ENCODE data around the gene CNPY1.

CNPY1 gene

DNA sequence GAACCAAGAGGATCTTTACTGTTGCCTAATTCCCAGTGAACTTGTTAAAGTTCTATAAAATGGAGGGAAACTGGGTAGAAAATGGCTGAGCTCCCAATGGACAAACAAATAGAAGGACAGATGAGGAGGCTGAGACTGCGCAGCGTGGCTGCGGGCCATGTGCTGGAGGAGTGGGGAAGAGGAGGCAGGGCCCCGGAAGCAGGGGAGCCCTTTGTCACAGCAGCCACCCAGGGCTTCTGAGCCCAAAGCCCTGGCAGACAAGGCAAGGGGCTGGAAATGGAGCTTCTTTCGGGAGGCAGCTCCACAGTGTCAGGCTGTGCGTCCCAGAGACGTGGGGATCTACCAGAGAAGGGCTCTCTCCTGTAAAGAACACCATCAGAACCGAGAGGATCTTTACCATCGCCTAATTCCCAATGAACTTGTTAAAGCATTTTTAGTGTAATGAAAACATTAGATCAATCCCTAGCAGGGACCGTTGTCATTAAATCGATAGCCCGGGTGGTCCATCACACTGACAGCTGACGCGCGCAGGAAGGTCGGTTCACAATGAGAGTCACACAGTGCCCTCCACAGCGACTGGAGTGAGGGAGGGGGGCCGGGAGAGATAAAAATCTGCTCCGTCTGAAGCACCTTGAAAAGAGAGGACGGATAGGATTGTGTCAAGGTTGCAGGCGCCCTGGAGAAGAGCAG lies 14.0 kb upstream of the CNPY1 start:
- TF ChIP-seq, protein P1, sequence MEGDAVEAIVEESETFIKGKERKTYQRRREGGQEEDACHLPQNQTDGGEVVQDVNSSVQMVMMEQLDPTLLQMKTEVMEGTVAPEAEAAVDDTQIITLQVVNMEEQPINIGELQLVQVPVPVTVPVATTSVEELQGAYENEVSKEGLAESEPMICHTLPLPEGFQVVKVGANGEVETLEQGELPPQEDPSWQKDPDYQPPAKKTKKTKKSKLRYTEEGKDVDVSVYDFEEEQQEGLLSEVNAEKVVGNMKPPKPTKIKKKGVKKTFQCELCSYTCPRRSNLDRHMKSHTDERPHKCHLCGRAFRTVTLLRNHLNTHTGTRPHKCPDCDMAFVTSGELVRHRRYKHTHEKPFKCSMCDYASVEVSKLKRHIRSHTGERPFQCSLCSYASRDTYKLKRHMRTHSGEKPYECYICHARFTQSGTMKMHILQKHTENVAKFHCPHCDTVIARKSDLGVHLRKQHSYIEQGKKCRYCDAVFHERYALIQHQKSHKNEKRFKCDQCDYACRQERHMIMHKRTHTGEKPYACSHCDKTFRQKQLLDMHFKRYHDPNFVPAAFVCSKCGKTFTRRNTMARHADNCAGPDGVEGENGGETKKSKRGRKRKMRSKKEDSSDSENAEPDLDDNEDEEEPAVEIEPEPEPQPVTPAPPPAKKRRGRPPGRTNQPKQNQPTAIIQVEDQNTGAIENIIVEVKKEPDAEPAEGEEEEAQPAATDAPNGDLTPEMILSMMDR (IDR thresholded peaks at IDR 0.05; ENCODE audit: extremely low read depth, insufficient read depth, missing control alignments), result no peak
- no peak for DNase-seq (ENCODE audit: low spot score)
- in situ Hi-C loops (cut with MboI; ENCODE audit: low pct_unique_long_range_greater_than_20kb, low sequenced_read_pairs, unreplicated experiment), result no loop called here

DNA sequence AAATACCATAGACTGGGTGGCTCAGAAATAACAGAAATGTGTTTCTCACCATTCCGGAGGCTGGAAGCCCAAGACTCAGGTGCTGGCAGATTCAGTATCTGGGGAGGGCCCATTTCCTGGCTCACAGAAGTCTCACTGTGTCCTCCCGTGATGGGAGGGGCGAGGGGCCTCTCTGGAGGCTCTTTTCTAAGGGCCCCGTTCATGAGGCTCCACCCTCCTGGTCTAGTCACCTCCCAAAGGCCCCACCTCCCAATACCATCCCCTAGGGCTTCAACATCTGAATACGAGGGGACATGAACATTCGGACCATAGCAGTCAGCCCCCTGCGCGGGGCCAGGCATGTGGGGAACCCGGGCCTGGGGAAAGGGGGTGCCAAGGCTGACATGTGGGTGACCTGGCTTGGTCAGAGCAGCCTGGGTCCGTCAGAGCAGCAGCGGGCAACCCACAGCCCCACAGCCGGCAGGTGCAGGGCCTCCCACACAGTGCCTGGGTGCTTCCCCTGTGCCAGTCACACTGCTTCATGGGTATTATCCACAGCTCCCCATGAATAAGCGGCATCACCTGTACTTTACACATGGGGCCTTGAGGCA lies 13.3 kb upstream of the CNPY1 start:
- in situ Hi-C loops (cut with MboI; ENCODE audit: low pct_unique_long_range_greater_than_20kb, low sequenced_read_pairs, unreplicated experiment), result no loop called here
- no peak for DNase-seq (ENCODE audit: low spot score)
- TF ChIP-seq, protein P1 (IDR thresholded peaks at IDR 0.05; ENCODE audit: extremely low read depth, insufficient read depth, missing control alignments), result no peak

DNA sequence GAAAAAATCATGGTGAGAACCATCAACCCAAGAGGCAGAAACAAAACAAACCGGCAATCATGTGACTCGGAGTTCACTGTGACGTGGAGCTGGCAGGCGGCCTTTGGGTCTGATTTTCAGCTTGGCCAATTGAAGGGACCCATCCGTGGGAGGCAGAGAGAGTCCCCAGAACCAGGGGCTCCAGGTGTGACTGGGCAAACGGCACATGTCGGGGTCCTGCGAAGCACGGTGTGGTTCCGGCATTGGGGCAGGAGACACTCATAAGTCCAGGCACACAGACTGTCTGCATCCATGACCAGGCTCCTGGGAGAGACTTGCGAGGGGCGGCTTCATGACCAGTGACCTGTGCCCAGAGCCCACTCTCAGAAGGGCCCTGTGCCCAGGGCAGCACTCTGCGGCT lies 12.6 kb upstream of the CNPY1 start:
- TF ChIP-seq, protein P1 (IDR thresholded peaks at IDR 0.05; ENCODE audit: extremely low read depth, insufficient read depth, missing control alignments), result no peak
- in situ Hi-C loops (cut with MboI; ENCODE audit: low pct_unique_long_range_greater_than_20kb, low sequenced_read_pairs, unreplicated experiment), result no loop called here
- DNase-seq (ENCODE audit: low spot score), result no peak

DNA sequence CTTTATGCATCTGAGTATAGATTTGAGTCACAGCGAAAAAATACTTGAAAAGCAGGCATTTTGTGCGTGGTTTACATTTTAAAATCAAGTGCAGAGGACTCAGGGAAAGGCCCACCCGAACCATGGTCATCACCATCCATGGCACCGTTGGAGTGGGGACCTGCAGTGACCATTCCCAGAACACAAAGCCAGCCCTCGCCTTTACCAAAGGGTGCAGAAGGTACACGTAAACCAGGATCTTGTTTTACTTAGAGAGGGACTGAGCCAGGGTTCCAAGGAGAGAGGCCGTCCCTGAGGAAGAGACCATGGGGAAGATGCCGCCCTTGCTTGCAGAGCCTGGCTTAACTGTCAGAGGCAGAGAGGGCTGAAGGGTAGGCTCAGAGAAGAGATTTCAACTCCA lies 12.0 kb upstream of the CNPY1 start:
- TF ChIP-seq, protein P1 (IDR thresholded peaks at IDR 0.05; ENCODE audit: extremely low read depth, insufficient read depth, missing control alignments), result no peak
- in situ Hi-C loops (cut with MboI; ENCODE audit: low pct_unique_long_range_greater_than_20kb, low sequenced_read_pairs, unreplicated experiment), result no loop called here

DNA sequence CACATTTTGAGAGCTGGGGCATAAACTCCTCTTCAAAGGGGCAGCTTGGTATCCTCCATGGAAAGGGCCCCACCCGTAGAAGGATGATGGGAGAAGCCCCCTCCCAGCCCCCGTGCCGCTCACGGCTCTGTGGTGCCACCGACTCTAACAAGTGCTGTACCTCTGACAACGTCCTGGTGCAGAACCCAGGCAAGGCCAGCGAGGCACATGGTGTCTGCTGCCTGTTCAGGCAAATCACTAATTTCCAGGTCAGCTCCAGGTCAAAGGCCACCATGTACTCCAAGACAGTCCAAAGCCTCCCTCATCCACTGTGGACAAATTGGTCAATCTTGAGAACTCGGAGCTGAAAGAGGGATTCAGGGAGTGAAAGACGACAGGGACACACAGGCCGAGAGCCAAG lies 11.4 kb upstream of the CNPY1 start:
- in situ Hi-C loops (cut with MboI; ENCODE audit: low pct_unique_long_range_greater_than_20kb, low sequenced_read_pairs, unreplicated experiment), result no loop called here
- DNase-seq (ENCODE audit: low spot score), result no peak
- TF ChIP-seq, protein P1 (IDR thresholded peaks at IDR 0.05; ENCODE audit: extremely low read depth, insufficient read depth, missing control alignments), result no peak

More for the DNA sequence above, 12.0 kb upstream of the CNPY1 start:
- DNase-seq (ENCODE audit: low spot score), result no peak

DNA sequence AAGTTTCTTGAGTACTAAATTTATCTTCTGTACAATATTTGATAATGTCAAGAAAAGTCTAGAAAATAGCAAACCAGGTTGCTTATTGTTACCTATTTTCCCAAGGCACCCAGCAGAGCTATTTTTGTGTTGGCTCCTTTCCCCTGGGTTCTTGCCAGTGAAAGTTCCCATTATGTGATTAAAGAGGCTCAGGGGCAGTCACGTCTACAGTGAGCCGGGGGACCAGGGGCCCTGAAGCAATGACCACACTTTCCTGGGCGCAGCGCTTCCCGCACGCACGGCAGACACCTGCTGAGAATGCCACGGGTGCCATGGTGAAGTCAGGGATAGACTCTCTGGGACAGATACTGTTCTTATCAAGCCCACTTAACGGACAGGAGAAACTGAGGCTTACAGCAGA lies 10.4 kb upstream of the CNPY1 start:
- DNase-seq (ENCODE audit: low spot score), result no peak
- TF ChIP-seq, protein P1 (IDR thresholded peaks at IDR 0.05; ENCODE audit: extremely low read depth, insufficient read depth, missing control alignments), result no peak
- in situ Hi-C loops (cut with MboI; ENCODE audit: low pct_unique_long_range_greater_than_20kb, low sequenced_read_pairs, unreplicated experiment), result no loop called here

Data from GM13977 (cell line).